Measurements from ENCODE around the gene SPAG8. TPM values are rescaled to one million over a fixed set of nuclear protein-coding genes. Genes with fewer than 3 reads are reported as not detected.
A peak's percentile ranks its signal among the peaks of the same experiment; 100 is the strongest.

SPAG8 gene
- total and polyA plus RNA-seq, 10 of the 15 experiments (the other 5 are each of a cell fraction or from before 2014, with no cell fraction given): 0.40 to 1.1 (median 0.72) TPM

DNA sequence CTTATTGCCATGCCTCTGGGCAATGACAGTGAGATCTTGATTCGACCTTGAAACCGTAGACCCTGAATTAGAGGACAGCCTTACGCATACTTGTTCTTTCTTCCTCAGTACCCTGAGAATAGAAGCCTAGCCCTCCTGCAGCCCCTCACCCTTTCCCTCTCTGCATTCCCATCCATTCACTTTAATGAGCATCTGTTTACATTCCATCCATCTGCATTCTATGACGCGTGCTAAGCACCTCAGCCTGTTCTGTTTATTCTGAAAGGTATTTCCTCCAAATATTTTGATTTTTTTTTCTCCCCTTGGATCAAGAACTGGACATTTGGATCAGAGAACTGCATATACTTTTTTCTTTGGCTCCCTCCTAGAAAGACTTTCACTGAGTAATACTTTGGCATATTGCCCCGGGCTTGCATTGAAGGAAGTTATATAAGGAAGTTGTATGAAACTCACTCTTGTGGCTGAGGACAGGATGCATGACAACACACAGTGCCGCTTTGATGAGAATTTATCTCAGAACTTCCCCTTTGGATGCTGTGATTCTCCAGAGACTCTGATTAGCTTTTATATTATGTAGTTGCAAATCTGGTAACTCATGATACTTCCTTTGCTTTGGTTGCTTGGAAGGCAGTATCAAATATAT lies 32.7 kb upstream of the SPAG8 start (continued):
- TF ChIP-seq, protein P1, sequence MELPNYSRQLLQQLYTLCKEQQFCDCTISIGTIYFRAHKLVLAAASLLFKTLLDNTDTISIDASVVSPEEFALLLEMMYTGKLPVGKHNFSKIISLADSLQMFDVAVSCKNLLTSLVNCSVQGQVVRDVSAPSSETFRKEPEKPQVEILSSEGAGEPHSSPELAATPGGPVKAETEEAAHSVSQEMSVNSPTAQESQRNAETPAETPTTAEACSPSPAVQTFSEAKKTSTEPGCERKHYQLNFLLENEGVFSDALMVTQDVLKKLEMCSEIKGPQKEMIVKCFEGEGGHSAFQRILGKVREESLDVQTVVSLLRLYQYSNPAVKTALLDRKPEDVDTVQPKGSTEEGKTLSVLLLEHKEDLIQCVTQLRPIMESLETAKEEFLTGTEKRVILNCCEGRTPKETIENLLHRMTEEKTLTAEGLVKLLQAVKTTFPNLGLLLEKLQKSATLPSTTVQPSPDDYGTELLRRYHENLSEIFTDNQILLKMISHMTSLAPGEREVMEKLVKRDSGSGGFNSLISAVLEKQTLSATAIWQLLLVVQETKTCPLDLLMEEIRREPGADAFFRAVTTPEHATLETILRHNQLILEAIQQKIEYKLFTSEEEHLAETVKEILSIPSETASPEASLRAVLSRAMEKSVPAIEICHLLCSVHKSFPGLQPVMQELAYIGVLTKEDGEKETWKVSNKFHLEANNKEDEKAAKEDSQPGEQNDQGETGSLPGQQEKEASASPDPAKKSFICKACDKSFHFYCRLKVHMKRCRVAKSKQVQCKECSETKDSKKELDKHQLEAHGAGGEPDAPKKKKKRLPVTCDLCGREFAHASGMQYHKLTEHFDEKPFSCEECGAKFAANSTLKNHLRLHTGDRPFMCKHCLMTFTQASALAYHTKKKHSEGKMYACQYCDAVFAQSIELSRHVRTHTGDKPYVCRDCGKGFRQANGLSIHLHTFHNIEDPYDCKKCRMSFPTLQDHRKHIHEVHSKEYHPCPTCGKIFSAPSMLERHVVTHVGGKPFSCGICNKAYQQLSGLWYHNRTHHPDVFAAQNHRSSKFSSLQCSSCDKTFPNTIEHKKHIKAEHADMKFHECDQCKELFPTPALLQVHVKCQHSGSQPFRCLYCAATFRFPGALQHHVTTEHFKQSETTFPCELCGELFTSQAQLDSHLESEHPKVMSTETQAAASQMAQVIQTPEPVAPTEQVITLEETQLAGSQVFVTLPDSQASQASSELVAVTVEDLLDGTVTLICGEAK (IDR thresholded peaks at IDR 0.05; ENCODE audit: borderline replicate concordance): no peak
- TF ChIP-seq POLR2AphosphoS2 (IDR thresholded peaks at IDR 0.05; ENCODE audit: low read depth, low read length) (no peak), BACH1 (IDR thresholded peaks at IDR 0.05; ENCODE audit: borderline replicate concordance) (no peak), SIX5 (IDR thresholded peaks at IDR 0.05; ENCODE audit: low read depth, low read length, severe bottlenecking) (no peak), BMI1 (IDR thresholded peaks at IDR 0.05; ENCODE audit: borderline replicate concordance) (no peak), KLF5 (IDR thresholded peaks at IDR 0.05; ENCODE audit: partially characterized antibody) (no peak), HDAC2 (IDR thresholded peaks at IDR 0.05) (no peak), CBX3 (IDR thresholded peaks at IDR 0.05; ENCODE audit: borderline replicate concordance, low read depth) (no peak), CHD1 (IDR thresholded peaks at IDR 0.05; ENCODE audit: low read depth, low read length) (no peak), WRNIP1 (IDR thresholded peaks at IDR 0.05; ENCODE audit: borderline replicate concordance, low read depth, low read length) (no peak)
- TF ChIP-seq, protein P2, sequence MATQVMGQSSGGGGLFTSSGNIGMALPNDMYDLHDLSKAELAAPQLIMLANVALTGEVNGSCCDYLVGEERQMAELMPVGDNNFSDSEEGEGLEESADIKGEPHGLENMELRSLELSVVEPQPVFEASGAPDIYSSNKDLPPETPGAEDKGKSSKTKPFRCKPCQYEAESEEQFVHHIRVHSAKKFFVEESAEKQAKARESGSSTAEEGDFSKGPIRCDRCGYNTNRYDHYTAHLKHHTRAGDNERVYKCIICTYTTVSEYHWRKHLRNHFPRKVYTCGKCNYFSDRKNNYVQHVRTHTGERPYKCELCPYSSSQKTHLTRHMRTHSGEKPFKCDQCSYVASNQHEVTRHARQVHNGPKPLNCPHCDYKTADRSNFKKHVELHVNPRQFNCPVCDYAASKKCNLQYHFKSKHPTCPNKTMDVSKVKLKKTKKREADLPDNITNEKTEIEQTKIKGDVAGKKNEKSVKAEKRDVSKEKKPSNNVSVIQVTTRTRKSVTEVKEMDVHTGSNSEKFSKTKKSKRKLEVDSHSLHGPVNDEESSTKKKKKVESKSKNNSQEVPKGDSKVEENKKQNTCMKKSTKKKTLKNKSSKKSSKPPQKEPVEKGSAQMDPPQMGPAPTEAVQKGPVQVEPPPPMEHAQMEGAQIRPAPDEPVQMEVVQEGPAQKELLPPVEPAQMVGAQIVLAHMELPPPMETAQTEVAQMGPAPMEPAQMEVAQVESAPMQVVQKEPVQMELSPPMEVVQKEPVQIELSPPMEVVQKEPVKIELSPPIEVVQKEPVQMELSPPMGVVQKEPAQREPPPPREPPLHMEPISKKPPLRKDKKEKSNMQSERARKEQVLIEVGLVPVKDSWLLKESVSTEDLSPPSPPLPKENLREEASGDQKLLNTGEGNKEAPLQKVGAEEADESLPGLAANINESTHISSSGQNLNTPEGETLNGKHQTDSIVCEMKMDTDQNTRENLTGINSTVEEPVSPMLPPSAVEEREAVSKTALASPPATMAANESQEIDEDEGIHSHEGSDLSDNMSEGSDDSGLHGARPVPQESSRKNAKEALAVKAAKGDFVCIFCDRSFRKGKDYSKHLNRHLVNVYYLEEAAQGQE (IDR thresholded peaks at IDR 0.05; ENCODE audit: low read depth, low read length): no peak
- TF ChIP-seq, protein P3, sequence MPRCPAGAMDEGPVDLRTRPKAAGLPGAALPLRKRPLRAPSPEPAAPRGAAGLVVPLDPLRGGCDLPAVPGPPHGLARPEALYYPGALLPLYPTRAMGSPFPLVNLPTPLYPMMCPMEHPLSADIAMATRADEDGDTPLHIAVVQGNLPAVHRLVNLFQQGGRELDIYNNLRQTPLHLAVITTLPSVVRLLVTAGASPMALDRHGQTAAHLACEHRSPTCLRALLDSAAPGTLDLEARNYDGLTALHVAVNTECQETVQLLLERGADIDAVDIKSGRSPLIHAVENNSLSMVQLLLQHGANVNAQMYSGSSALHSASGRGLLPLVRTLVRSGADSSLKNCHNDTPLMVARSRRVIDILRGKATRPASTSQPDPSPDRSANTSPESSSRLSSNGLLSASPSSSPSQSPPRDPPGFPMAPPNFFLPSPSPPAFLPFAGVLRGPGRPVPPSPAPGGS (IDR thresholded peaks at IDR 0.05; ENCODE audit: borderline replicate concordance, insufficient read depth, low read depth, low read length, poor library complexity, severe bottlenecking): no peak
- TF ChIP-seq, protein P4, sequence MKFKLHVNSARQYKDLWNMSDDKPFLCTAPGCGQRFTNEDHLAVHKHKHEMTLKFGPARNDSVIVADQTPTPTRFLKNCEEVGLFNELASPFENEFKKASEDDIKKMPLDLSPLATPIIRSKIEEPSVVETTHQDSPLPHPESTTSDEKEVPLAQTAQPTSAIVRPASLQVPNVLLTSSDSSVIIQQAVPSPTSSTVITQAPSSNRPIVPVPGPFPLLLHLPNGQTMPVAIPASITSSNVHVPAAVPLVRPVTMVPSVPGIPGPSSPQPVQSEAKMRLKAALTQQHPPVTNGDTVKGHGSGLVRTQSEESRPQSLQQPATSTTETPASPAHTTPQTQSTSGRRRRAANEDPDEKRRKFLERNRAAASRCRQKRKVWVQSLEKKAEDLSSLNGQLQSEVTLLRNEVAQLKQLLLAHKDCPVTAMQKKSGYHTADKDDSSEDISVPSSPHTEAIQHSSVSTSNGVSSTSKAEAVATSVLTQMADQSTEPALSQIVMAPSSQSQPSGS (IDR thresholded peaks at IDR 0.05; ENCODE audit: low read length): peak; percentile 52; the same call in 1 of the 2 replicates
- TF ChIP-seq, protein P5, sequence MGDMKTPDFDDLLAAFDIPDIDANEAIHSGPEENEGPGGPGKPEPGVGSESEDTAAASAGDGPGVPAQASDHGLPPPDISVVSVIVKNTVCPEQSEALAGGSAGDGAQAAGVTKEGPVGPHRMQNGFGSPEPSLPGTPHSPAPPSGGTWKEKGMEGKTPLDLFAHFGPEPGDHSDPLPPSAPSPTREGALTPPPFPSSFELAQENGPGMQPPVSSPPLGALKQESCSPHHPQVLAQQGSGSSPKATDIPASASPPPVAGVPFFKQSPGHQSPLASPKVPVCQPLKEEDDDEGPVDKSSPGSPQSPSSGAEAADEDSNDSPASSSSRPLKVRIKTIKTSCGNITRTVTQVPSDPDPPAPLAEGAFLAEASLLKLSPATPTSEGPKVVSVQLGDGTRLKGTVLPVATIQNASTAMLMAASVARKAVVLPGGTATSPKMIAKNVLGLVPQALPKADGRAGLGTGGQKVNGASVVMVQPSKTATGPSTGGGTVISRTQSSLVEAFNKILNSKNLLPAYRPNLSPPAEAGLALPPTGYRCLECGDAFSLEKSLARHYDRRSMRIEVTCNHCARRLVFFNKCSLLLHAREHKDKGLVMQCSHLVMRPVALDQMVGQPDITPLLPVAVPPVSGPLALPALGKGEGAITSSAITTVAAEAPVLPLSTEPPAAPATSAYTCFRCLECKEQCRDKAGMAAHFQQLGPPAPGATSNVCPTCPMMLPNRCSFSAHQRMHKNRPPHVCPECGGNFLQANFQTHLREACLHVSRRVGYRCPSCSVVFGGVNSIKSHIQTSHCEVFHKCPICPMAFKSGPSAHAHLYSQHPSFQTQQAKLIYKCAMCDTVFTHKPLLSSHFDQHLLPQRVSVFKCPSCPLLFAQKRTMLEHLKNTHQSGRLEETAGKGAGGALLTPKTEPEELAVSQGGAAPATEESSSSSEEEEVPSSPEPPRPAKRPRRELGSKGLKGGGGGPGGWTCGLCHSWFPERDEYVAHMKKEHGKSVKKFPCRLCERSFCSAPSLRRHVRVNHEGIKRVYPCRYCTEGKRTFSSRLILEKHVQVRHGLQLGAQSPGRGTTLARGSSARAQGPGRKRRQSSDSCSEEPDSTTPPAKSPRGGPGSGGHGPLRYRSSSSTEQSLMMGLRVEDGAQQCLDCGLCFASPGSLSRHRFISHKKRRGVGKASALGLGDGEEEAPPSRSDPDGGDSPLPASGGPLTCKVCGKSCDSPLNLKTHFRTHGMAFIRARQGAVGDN (IDR thresholded peaks at IDR 0.05): no peak

All from GM12878 (cell line).